T-helper 9 cell (primary cell): ENCODE results near the gene DGKA.

Experiments used
- DNase-seq: peaks from one replicate; pipeline ENCODE4 v3.0.0-alpha.2; 2020

DGKA gene

GRCh38 chr12:55931780-55932550, 1.0 kb downstream of the DGKA start:
- no peak for DNase-seq

- DNase-seq = peak; percentile 34
Measured at GRCh38 chr12:55932551-55932910, 1.6 kb downstream of the DGKA start.

- DNase-seq = no peak
Measured at GRCh38 chr12:55933169-55933798, 2.3 kb downstream of the DGKA start.

- DNase-seq = no peak
Measured at GRCh38 chr12:55933799-55934742, 3.1 kb downstream of the DGKA start.

- DNase-seq = no peak
Measured at GRCh38 chr12:55934773-55935172, 3.8 kb downstream of the DGKA start.

- DNase-seq = peak; percentile 27
Measured at GRCh38 chr12:55935738-55936151, 4.8 kb downstream of the DGKA start.

GRCh38 chr12:55937981-55938380, 7.0 kb downstream of the DGKA start:
- DNase-seq = no peak

- DNase-seq = no peak
Measured at GRCh38 chr12:55938826-55939501, 8.0 kb downstream of the DGKA start.

- peak; percentile 76 for DNase-seq
Measured at GRCh38 chr12:55940065-55940732, 9.2 kb downstream of the DGKA start.

- DNase-seq = no peak
Measured at GRCh38 chr12:55942055-55942454, 11.1 kb downstream of the DGKA start.

- no peak for DNase-seq
Measured at GRCh38 chr12:55942577-55943136, 11.7 kb downstream of the DGKA start.

- no peak for DNase-seq
Measured at GRCh38 chr12:55946553-55946952, 15.6 kb downstream of the DGKA start.

- DNase-seq = no peak
Measured at GRCh38 chr12:55955344-55955743, 24.4 kb downstream of the DGKA start.

- peak; percentile 34 for DNase-seq
Measured at GRCh38 chr12:55955800-55956508, 25.0 kb downstream of the DGKA start.

GRCh38 chr12:55957106-55957859, 26.3 kb downstream of the DGKA start:
- no peak for DNase-seq

- DNase-seq = no peak
Measured at GRCh38 chr12:55963760-55964159, 32.8 kb downstream of the DGKA start.

- no peak for DNase-seq
Measured at GRCh38 chr12:55965240-55965639, 34.3 kb downstream of the DGKA start.

- no peak for DNase-seq
Measured at GRCh38 chr12:55965941-55966407, 35.0 kb downstream of the DGKA start, which contains the start of gene PMEL. TSS of gene PMEL (minus strand) at chr12:55966042. CDS start at chr12:55966011, 31 bp downstream.

GRCh38 chr12:55966408-55967281, 35.7 kb downstream of the DGKA start, which contains the start of gene CDK2:
TSS of gene CDK2 (plus strand) at chr12:55966830. CDS start at chr12:55967009, 179 bp downstream.
- DNase-seq = peak; percentile 87
